CD4-positive, alpha-beta T cell treated with Interleukin-6 for 4 hours (primary cell): ENCODE data around the gene IQUB.
"Not testable (repeated sequence)": the region's sequence is repeated elsewhere in the genome, so short reads cannot be mapped to it uniquely, and the experiment has no call there.

Source experiments
- DNase-seq: peaks from one replicate; pipeline ENCODE4 v3.0.0-alpha.2; 2020; ENCODE audit warnings: mixed read lengths

Gene IQUB

DNA sequence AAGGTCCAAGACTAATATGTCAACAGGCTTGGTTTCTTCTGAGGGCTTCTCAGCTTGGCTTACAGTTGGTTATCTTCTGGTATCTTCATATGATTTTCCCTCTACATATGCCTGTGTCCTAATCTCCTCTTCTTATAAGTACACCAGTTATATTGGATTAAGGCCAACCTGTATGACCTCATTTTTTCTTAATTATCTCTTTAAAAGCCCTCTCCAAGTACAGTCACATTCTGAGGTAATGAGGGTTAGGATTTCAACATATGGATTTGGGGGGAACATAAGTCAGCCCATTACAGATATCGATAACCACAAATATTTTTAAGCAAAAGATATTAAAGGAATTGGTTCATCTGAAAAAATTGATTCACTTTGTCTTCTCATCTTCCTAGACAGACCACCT is 49.2 kb downstream of the IQUB start:
- DNase-seq: no peak

GRCh38 chr7:123484199-123484598 is 50.2 kb downstream of the IQUB start:
- DNase-seq: no peak

DNA sequence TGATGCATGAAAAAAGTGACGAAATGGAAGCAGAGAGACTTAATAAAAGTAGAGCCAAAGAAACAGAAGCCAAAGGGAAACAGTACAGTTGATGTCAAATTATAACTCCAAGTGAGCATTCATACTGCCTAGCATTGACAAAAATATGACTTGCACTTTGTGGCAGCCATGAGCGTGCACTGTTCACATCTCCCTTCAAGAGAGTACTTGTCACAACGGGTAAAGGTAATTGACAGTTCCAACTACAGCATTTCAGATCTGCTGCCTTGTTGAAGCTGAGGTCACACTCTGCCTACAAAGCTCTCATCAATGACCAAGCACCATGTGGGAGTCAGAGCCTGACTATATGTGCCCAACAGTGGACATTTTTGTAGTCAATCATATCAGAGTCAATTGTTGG is 54.3 kb downstream of the IQUB start:
- no peak for DNase-seq

GRCh38 chr7:123478056-123478455 is 56.3 kb downstream of the IQUB start:
- not testable (repeated sequence) for DNase-seq

GRCh38 chr7:123472750-123473445 is 61.5 kb downstream of the IQUB start:
- DNase-seq: no peak

- no peak for DNase-seq
Measured at GRCh38 chr7:123472327-123472726, 62.1 kb downstream of the IQUB start.

DNA sequence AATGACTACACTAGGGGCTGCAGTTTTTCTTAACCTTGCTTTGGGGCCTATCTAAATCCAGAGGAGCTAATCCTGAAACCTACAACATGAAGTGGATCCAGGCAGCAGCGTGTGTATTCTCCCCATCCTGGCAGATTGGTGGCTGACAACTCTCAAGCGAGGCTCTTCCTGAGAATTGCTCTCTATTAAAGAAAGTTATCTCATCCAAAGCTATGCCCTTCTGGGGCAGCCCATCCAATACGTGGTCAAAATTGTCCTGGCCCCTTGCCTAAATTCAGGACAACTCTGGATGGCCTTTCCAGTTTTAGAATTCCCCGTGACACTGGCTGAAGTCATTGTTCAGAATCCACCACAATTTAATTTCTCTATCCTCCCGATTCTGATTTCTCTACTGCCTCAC is 66.1 kb downstream of the IQUB start:
- DNase-seq: no peak

GRCh38 chr7:123463890-123464289 is 70.5 kb downstream of the IQUB start:
- no peak for DNase-seq

GRCh38 chr7:123460616-123461015 is 73.8 kb downstream of the IQUB start:
- no peak for DNase-seq

DNA sequence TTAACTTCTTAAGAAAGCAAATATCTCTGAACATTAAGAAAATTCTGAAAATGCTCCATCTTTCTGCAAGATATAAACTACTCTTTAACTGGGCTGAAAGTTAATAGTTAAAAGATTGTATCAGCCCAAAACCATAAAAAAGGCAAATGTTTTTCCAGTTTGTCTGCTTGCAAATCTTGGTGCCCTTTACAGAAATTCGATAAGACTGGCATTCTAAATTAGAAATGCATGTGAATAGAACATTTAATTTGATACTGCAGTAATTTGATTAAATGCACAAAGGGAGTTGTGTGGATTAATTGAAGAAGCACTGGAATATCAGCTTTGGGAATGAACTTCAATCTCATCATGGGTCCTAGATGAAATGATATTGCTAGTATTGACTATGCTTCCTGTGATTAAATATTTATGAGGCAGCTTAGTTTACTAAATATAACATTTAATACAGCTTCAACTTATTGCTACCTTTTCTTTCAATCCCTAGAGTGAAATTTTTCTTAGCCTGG is 78.4 kb downstream of the IQUB start:
- DNase-seq: no peak

GRCh38 chr7:123440101-123440548 is 94.3 kb downstream of the IQUB start:
- DNase-seq: no peak

- no peak for DNase-seq
Measured at GRCh38 chr7:123439191-123439590, 95.2 kb downstream of the IQUB start.

- no peak for DNase-seq
Measured at GRCh38 chr7:123437447-123437995, 96.9 kb downstream of the IQUB start.

- DNase-seq: no peak
Measured at GRCh38 chr7:123435080-123435700, 99.2 kb downstream of the IQUB start.

GRCh38 chr7:123433665-123434064 is 100.7 kb downstream of the IQUB start:
- no peak for DNase-seq

- no peak for DNase-seq
Measured at GRCh38 chr7:123432601-123433000, 101.8 kb downstream of the IQUB start.

DNA sequence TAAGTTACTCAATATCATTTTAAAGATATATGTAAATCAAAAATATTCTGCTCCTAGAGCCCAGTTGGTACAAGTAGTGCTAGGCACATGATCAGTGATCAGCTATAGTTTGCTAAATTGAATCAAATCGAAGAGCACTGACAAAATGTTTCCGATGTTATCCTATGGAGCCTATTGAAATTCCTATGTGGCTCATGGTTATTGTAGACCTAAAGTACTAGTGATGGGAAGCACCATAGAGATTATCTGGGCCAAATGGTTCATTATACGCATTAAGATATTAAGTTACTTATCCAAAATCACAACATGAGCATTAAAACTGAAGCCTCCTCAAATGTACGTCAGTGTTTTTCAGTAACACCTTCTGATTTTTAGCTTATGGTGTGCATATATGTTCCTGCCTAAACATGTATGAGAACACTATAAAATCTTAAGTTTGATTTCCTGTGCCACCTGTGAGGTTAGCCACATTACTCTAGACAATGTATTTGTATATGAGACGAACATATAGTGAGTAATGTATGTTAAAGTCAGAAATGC is 103.2 kb downstream of the IQUB start:
- no peak for DNase-seq

- DNase-seq: no peak
Measured at GRCh38 chr7:123425246-123425645, 109.1 kb downstream of the IQUB start.

GRCh38 chr7:123424463-123424862 is 109.9 kb downstream of the IQUB start:
- DNase-seq: no peak

DNA sequence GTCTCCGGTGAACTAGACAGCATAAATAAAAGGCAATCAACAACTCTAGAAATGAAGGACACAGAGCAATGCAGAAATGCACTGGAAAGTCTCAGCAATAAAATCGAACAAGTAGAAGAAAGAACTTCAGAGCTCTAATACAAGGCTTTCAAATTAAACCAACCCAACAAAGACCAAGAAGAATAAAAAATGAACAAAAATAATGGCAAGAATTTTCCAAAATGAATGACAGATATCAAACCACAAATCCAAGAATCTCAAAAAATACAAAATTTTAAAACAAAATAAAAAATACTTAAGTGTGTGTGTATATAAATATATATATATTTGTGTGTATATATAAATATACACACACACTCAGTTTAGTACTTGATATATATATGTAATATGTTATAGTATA is 110.8 kb downstream of the IQUB start:
- no peak for DNase-seq

DNA sequence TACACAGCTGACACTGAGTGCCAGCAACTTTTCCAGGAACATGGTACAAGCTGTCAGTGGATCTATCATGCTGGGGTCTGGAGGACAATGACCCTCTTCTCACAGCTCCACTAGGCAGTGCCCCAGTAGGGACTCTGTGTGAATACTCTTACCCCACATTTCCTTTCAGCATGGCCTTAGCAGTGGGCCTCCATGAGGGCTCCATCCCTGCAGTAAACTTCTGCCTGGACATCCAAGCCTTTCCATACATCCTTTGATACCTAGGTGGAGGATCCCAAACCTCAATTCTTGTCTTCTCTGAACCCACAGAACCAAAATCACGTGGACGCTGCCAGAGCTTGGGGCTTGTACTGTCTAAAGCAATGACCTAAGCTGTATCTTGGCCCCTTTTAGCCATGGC is 116.8 kb downstream of the IQUB start:
- no peak for DNase-seq

DNA sequence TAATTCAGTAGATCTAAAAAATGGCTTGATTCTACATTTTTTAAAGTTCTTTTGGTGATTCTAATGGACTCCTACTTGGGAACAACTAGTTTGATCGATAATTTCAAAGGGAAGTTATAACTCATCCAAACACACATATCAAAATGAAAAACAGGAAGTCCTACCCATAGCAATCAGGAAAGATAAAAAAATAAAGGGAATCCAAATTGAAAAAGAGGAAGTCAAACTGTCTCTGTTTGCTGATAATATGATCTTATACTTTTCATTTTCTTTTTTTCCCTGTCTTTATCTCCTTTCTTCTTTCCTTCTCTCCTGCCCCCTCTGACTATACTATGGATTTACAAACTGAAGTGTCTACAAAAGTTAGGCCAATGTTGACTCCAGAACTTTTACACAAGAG is 118.8 kb downstream of the IQUB start:
- DNase-seq: no peak

- no peak for DNase-seq
Measured at GRCh38 chr7:123410273-123410904, 124.0 kb downstream of the IQUB start.
